ENCODE results near the gene EPHX1. TPM values are rescaled to one million over a fixed set of nuclear protein-coding genes. Genes with fewer than 3 reads are reported as not detected.
A peak's percentile ranks its signal among the peaks of the same experiment; 100 is the strongest.
"Not testable (repeated sequence)": the region's sequence is repeated elsewhere in the genome, so short reads cannot be mapped to it uniquely, and the experiment has no call there.

EPHX1 gene
- polyA plus RNA-seq (ENCODE audit: insufficient read length in 4 of 4): 10 to 100 TPM; 58.2 to 62.9 (median 59.3) TPM

DNA sequence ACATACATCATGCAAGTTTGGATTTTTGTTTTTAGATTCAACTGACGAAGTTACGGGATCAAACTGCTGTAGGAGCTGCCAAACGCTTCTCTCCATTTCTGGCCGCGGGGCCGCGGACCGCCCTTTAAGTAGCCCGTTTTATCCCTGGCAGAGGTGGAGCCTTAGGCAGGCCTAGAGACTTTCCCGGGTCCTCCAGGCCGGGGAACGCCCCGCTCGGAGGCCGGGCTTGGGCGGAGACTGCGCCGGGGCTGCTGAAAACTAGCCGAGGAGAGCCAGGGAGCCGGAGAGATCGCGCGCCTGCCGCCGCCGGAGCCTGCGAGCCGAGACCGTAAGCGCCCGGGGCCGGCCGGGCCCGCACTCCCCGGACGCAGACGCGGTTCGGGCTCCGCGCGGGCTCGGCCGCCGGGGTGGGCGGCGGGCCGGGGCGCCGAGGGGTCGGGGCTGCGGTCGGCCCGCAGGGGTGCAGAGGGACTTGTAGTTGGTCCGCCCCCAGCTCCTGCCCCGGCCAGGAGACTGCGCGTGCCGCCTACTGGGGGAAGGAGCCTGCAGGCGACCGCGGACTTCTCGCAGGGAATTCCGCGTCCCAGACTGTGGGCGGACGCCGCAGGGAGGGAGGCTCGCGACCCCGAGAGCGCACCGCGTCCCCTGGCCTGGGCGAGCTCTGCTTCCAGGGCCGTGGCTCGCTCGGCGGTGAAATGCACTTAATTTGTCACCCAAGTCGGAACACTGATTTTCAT is at the start of gene EPHX1:
EPHX1 (plus strand) TSS at position 283 of the 737 bp plus-strand sequence. CDS start 18,606 bp downstream, outside the sequence.
- DNase-seq (ENCODE audit: low read depth in 4 of 4, low spot score in 3 of 4): peak in 2 of 4 donors; percentile 69 to 75

DNA sequence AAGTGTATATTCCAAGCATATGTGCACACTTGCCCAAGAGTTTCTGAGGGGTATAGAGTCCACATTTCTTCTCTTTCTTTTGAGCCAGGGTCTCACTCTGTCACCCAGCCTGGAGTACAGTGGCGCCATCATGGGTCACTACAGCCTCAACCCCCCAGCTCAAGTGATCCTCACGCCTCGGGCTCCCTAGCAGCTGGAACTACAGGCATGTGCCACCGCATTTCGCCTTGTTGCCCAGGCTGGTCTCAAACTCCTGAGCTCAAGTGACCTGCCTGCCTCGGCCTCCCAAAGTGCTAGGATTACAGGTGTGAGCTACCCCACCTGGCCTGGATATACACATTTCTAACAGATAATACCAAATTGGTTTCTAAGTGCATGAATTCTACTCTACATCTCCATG is 49.4 kb upstream of the EPHX1 start:
- no peak for DNase-seq (ENCODE audit: low read depth in 4 of 4, low spot score in 3 of 4)

DNA sequence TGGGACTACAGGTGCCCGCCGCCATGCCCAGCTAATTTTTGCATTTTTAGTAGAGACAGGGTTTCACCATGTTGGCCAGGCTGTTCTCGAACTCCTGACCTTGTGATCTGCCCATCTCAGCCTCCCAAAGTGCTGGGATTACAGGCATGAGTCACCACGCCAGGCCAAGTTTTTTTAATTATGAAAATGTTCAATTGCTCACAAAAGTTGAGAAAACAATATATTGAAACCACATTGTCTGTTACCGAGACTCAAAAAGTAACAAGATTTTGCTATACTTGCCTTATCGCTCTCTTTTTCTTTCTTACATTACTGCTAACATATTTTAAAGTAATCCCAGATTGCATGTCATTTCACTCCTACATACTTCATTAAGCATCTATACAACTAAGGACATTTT is 48.5 kb upstream of the EPHX1 start:
- not testable (repeated sequence) for DNase-seq (ENCODE audit: low read depth in 4 of 4, low spot score in 3 of 4)

DNA sequence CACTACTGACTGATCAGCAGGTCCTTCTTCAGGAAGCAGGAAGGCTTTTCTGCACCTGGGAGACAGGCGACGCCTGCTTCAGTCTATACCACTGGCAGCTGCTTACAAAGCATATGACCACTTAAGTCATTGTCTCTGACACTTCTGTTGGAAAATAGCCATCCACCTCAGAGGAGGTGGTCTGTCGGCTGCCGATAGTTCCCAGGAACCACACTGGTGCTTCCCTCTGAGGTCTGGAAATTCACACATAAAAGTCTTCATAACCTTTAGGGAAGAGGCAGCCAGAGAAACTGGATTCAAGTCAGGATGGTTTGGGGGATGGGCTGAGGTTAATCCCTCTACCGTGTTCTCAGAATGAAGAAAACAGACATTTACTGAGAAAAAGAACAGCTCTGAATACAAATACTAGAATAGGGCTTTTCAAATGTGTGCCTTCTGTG is 47.9 kb upstream of the EPHX1 start:
- DNase-seq (ENCODE audit: low read depth in 4 of 4, low spot score in 3 of 4): no peak

DNA sequence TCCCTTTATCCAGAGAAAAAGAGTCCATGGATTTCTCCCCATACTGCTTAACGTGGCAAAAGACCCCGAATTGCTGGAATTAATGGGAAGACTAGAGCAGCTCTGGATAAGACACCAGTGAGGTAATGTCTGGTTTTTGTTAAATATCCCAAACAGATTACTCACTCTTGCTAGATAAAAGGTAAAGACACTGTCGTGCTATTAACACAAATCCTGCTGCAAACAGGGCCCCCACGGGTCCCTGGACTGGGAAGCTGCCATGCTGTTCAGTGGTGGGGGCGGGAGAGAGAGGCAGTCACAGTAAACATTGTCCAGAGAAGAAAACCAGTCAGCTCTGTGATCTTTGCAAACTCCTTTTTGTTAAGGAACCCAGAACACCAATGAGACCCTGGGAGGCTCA is 47.5 kb upstream of the EPHX1 start:
- no peak for DNase-seq (ENCODE audit: low read depth in 4 of 4, low spot score in 3 of 4)

DNA sequence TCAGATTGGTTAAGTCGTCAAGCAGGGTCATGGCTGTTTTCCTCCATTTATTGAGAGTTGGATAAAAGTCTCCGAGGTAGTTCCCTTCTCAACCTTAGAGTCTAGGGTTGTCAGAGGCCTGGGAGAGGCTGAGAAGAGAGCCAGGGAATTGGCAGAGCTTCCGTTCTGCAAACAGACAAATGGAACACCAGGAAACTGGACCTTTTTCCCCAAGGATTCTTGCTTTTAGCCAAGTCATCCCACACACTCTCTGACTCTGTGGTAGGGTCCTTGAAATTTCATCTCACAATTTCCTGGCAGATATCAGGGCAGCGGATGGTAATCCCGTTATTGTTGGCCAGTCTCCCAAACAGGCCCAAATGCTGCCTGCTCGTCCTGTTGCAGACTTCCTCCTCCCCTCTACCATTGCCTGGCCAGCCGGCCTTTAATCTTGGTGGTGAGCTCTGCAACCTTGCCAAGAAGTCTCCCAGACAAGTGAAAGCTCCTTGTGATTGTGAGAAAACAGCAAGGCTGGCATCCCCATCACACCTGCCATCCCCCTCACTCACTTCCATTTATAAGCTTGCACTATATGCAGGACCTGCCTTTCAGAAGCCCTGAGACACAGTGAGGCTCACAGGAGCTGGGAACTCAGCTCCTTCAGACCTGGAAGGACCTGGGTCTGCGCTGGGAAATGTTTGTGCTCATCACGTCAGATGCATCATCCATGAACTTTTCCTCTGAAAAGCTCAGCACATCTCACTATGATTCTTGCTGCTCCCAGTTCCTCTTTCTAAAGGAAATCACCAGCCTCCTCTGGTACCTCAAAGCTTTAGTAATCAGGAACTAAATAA is 46.0 kb upstream of the EPHX1 start:
- no peak for DNase-seq (ENCODE audit: low read depth in 4 of 4, low spot score in 3 of 4)

DNA sequence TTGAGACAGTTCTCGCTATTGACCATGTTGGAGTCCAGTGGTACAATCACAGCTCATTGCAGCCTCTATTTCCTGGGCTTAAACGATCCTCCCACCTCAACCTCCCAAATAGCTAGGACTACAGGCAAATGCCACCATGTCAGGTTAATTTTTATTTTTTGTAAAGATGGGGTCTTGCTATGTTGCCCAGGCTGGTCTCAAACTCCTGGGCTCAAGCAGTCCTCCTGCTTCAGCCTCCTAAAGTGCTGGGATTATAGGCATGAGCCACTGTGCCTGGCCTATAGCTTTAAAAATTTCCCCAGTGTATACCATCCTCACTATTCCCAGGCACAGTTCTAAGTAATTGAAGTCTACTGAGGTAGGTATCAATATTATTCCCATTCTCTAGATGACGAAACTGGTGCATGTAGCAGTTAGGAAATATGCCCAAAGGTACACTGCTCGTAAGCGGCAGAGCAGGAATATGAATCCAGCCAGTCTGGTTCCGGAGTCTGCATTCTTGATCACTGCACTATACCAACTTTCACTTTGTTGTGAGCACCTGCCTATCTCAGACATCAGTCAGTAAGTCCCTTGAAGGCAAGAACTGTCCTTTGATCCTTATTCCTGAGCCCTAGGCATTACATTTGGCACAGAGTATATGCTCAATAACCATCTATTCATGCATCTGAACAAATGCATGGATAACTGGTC is 43.8 kb upstream of the EPHX1 start:
- no peak for DNase-seq (ENCODE audit: low read depth in 4 of 4, low spot score in 3 of 4)

DNA sequence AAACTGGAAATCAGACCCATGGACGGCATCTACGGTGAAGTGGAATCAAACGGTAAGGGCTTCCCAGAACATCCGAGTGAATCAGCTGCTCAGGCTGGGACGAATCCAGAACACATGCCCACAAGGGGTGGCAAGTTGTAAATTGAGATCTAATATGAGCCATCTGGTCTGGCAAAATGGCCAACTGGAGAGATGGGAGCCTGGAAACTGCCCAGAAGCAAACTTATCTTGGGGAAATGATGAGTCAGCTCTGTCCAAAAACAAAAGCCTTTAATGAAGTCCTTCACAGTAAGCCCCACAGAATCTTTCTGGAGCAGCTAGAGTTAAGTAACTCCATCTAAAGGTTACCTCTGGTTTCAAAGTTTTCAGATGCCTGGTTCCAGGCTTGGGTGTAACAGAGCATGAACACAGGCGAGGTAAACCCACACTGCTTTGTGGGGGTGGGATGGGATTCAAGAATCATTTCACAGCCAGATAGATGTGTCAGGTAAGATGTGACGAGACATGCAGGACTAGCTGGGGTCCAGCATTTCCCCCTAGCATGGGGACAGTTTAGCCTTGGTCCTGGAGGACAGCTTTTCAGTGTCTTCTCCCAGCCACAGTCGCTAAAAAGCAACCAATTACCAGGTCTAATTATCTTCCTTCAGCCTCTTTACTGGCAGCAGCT is 42.8 kb upstream of the EPHX1 start:
- DNase-seq (ENCODE audit: low read depth in 4 of 4, low spot score in 3 of 4): no peak

DNA sequence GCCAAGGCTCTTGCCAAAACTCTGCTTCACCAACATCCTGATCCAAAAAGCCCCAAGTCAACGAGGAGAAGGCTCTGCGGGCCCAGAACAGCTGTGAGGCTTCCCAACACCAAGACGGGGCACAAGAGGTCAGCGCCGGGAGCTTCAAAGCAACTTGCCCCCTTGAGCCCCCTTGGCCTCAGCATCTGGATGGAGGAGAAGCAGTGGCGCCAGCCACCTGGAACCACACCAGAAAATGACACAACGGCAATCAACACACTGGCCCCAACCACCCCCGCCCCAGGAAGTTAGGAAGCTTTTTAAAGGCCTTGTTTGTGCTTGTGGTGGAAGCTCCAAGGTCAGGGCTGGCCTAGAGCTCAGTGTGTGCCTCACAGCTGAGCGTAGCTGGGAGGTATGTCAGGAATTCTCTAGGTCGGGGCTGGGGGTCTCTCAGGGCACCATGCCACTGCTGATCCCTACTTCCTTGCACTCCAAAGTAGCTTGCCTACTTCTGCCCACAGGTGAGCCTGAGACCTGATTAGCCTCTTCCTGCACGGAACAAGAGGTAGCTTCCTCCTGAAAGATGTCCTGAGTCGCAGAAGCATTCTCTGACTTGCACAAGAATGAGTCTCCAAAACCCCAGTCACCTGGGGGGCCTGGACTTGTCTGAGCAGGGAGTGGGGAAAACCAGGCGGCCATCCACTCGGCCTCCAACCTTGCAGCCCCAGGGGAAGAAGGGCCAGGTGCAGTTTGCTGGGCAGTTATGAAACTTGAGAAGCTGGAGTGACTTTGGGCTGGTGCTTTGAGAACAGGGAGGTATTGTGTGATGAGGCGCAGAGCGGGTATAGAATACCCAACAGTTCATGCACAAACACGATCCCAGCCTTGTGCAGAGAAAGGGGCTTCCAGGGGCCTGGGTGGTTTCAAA is 42.0 kb upstream of the EPHX1 start:
- no peak for DNase-seq (ENCODE audit: low read depth in 4 of 4, low spot score in 3 of 4)

DNA sequence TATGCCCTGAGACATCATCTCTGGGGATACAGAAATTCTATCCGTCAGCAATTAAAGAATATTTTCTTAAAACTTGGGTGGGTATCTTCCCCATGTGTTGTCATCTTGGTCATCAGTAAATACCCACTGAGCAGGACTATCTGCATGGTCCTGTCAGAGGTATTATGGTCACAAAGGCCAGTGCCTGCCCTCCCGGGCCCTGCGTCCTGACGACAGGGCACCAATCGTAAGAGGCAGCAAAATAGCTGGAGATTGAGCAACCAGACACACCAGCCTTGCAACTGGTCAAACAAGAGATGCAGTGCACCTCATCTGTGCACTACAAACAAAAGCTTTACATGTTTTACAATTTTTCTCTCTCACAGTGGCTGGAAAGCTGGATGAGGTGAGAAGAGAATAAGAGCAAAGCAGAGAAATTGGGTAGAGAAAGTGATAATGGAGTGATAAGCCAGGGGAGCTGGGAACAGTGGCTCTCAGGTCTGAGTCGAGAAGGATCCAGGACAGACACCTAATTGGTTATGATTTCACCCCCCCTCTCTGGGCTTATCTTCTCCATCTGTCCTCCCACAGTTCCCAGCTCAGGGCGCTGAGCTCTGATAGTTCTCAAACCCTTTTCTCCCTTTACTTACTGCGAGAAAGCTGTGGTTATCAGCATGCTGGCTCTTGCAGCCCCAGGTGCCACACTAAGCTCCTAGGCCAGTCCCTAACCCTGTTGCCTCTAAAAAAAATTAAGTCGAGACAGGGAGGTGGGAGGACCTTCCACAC is 41.1 kb upstream of the EPHX1 start:
- DNase-seq (ENCODE audit: low read depth in 4 of 4, low spot score in 3 of 4): no peak

DNA sequence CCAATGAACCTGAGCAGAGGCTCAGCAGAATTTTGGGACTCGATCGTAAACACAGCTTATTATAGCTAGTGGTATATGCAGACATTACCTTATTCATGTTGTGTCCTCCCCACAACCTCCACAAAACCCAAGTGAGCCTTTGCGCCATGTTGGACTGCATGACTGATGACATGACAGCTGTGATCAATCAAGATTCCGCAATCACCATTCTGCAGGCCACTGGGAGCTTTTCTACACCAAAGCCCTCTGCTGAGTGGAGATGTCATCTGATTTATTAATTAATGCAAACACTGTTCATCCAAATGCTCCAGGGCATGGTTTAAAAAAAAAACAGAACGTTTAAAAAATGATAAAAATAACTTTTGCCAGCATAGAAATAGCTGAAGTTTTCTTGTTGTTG is 40.2 kb upstream of the EPHX1 start:
- DNase-seq (ENCODE audit: low read depth in 4 of 4, low spot score in 3 of 4): no peak

DNA sequence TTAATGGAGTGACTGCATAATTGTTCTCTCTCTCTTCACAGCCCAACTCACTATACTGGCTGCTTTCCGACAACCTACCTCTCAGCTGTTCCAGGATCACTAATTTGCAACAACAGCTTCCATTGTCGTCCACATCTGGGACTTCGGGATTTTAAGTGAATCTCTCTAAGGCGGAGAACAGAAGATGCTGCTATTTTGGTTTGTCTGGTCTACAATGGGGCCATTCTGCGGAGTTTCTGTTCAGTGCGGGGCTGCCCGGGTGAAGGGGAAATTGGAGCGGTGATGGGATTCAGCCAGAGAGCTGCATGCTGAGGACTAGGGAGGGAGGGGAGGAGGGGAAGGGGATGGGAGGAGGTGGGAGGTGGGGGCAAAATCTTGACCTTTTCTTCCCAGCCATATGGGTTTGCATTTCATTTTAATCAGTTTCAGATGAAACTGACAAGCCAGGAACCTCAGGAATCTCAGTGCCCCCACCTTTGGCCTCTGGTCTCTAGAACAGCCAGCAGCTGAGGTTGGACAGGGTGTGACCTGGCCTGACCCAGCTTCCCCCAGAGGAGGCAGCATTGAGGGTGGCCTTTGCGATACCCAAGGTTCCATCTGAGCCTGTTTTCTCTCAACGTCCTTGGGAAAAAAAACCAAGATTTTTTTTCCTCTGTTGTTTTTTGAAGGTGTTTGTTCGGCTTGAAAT is 39.2 kb upstream of the EPHX1 start:
- no peak for DNase-seq (ENCODE audit: low read depth in 4 of 4, low spot score in 3 of 4)

DNA sequence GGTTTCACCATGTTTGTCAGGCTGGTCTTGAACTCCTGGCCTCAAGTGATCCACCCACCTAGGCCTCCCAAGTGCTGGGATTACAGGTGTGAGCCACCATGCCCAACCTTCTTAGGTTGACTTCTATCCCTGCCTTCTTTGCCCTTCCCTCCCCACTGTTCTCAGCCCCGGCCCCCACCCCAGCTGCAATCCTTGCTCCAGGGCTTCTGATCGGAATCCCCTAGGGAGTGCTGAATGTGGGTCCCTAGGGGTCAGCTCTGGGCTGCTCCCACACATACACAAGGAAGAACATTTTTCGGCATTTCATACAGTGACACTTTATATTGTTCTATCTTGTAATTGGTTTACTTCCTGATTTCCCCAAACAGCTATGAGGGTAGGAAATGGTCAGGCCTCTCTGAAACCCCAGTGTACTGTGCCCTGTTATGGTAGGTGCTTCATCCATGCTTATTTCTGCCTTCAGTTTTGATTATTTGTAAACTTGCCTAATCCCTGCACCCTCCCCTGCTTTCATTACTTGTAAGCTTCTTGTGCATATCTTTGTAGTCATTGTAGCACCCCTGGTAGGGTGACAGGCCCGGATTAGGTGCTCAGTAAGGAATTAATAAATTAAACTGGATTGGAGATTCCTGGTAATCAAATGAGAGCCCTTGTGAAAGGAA is 38.1 kb upstream of the EPHX1 start:
- DNase-seq (ENCODE audit: low read depth in 4 of 4, low spot score in 3 of 4): no peak

DNA sequence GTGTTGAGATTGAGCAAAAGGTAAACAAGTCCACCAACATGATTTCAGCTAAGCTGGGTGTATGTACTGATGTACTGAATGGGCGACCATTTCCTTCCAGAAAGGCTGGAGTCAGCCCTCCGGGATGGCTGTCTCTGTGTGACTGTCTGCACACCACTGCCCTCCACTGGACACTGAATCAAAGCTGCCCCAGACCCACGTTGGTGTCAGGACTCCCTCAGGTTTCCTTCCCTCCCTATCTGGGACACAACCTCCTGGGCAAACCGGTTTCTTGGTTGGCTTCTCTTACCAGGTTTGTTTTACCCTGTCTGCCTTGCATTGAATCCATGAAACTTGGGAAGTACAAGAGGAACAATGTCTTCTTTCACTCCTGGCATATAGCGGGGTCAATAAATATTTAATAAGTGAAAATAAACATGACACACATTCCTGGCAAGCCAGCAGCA is 37.6 kb upstream of the EPHX1 start:
- DNase-seq (ENCODE audit: low read depth in 4 of 4, low spot score in 3 of 4): peak in 3 of 4 donors; percentile 76 to 85 (median 84)

DNA sequence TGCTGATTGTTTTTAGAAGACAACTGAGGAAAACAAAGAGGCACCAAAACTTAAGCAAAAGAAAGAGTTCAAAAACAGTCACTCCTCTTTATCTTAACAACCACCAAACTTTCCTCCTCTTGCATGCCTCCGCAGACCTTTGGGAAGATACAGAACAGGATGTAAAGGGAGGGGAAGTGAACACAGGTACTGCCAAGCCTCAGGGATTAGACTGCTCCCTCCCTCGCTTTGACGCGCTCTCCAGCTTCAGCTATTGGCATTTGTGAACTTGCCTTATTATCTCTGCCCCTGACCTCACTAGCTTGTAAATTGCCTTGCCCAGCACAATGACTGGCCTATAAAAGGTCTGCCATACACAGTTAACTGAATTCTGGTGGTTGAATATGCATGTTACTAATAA is 37.1 kb upstream of the EPHX1 start:
- no peak for DNase-seq (ENCODE audit: low read depth in 4 of 4, low spot score in 3 of 4)

DNA sequence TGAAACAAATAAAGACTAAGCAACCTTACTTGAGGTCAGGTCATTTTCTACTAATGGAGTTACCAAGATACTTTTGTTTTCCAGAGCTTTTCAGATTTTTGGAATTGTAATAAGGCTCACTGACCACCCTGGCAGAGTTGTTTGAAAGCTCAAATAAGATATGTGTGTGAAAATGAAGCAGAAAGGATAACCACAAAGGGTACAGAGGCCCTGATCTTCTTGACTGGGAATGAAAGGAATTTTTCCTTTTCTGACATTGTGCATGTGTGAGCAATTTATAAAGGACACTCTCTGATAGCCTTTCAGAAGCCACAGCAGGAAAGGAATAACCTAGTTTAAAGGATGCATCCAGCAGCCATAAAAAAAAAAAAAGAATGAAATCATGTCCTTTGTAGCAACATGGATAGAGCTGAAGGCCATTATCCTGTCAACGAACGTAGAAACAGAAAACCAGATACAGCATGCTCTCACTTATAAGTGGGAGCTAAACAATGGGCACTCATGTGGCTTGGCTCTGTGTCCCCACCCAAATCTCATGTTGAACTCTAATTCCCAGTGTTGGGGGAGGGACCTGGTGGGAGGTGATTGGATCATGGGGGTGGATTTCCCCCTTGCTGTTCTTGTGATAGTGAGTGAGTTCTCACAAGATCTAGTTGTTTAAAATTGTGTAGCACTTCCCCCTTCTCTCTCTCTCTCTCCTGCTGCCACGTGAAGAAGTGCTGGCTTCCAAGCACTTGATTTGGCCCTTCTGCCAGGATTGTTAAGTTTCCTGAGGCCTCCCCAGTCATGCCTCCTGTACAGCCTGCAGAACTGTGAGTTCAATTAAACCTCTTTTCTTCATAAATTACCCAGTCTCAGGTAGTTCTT is 35.4 kb upstream of the EPHX1 start:
- no peak for DNase-seq (ENCODE audit: low read depth in 4 of 4, low spot score in 3 of 4)

DNA sequence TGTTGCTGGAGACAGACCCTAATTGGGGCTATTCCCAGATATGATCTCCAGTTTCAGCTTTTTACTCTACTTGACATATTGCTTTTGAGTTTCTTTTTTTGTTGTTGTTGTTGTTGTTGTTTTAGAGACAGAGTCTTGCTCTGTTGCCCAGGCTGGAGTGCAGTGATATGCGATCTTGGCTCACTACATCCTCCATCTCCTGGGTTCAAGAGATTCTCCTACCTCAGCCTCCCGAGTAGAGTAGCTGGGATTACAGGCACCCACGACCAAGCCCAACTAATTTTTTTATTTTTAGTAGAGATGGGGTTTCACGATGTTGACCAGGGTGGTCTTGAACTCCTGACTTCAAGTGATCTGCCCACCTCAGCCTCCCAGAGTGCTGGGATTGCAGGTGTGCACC is 33.6 kb upstream of the EPHX1 start:
- DNase-seq (ENCODE audit: low read depth in 4 of 4, low spot score in 3 of 4): no peak
